Measurements from ENCODE around the gene DUS1L. TPM values are rescaled to one million over a fixed set of nuclear protein-coding genes. Genes with fewer than 3 reads are reported as not detected.
A peak's percentile ranks its signal among the peaks of the same experiment; 100 is the strongest.
"Not testable (repeated sequence)": the region's sequence is repeated elsewhere in the genome, so short reads cannot be mapped to it uniquely, and the experiment has no call there.

DUS1L gene
- total RNA-seq, 1 donor from 2014 or later, result 67.7 TPM

DNA sequence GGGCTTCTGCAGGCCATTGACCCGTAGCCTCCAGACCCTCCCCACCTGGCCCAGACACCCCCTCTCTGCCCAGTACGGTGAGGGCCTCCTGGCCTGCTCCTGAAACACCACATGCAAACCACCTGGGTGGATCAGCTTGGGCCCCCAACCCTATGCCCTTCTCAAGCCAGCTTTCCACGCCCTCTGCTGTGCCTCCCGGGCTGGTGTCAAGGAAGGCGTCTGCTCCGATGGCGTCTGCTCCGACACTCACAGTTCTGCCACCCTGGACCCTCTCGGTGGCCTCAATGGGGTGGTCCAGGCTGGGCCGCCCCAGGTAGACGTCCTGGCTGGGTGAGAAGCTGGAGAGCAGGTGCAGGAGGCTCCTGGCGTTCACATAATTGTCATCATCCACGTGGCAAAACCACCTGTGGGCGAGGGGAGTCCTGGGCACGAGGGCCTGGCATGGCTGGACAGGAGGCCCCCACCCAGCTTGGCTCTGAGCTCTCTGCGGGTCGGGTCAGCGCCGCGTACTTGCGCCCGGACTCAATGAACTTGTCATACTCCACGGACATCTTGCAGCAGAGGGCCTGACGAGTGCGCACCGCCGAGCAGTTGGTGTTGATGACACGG lies 15.3 kb downstream of the DUS1L start:
- ATAC-seq, result no peak
- DNase-seq, result peak; percentile 22
- intact Hi-C loops (cut with micrococcal nuclease), result no loop called here

DNA sequence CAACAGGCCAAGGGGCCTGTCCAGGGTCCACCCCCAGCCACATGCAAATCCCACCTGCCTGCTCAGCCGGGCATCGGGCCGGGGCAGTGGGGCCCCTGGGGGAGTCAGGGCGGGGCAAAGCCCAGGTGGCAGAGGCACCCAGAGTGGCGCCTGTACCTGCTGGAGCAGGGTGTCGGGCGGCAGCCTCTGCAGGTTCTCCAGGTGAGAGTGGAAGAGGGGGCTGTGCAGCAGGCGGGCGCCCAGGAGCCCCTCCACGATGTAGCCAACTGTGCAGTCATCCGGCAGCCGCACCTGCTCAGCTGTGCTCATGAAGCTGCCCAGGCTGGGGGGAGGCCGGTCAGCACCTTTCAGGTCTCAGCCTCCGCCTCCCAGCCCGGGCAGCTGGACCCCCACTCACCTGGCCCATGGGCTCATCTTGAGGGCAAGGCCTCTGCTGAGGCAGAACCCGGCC lies 16.1 kb downstream of the DUS1L start:
- intact Hi-C loops (cut with micrococcal nuclease), result no loop called here
- DNase-seq (peak; percentile 20), ATAC-seq (no peak)

DNA sequence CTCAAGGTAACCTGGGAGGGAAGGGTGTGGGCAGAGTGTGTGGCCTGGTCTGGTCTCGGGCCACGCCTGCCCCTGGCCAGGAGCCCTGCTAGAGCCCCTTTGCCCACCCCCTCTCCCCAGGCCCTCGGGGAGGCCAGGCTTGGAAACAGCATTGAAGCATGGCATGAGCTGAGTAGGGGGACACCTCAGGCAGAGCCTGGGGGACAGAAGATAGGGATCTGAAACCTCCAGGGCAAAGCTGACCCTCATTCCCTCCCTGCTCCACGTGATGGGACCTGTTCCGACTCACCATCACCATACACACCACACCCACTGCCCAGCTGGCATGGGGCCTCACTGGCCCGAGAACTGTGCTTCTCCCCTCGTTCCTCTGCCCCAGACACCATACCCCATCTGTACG lies 16.5 kb downstream of the DUS1L start:
- no peak for DNase-seq
- intact Hi-C loops (cut with micrococcal nuclease), result no loop called here
- ATAC-seq, result no peak

DNA sequence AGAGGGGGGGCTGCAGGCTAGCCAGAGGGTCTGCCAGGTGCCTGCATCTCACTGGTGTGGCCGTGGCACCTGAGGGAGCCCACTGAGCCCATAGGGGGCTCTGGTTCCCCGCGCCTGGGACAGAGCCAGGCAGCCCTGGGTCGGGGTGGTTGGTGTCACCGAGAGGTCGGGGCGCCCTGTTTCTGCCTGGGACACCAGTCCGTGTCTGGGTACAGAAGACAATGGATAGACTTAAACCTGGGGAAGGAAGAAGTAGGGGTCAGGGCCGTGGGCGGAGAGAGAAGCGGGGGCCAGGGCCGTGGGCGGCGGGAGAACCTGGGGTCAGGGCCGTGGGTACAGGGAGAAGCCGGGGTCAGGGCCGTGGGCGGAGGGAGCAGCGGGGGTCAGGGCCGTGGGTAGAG lies 17.0 kb downstream of the DUS1L start:
- no peak for ATAC-seq
- intact Hi-C loops (cut with micrococcal nuclease), result no loop called here

DNA sequence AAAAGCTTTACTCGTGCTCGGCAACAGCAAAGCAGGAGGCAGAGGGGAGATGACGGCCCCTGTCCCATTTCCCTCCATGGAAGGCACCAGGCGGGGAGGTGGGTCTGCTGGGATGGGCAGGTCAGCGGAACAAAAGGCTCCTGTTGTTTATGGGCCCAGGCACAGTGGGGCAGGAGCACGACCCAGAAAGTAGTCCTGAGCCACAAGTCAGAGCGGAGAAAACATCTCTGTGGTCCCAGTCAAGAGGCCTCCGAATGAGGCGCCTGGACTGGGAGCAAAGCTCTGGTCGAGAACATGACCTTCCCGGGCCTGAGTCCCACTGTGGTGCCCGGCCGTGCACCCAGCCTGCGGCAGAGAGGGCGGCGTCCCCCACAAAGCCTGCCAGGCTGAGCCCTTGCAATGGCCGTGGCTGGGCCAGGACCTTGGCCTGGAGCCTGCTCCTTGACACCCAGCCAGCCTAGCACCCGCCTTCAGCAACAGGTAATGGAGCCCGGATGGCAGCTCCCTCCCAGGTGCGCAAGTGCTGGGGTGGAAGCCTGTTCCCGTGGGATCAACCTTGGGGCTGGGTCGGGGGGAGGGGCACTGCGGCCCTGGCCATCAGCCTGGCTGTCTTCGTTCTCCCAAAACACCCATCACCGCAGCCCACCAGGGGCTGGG lies 17.6 kb downstream of the DUS1L start:
- intact Hi-C loops (cut with micrococcal nuclease), result no loop called here
- DNase-seq (no peak), ATAC-seq (no peak)

More for the DNA sequence above, 17.0 kb downstream of the DUS1L start:
- DNase-seq, result no peak

DNA sequence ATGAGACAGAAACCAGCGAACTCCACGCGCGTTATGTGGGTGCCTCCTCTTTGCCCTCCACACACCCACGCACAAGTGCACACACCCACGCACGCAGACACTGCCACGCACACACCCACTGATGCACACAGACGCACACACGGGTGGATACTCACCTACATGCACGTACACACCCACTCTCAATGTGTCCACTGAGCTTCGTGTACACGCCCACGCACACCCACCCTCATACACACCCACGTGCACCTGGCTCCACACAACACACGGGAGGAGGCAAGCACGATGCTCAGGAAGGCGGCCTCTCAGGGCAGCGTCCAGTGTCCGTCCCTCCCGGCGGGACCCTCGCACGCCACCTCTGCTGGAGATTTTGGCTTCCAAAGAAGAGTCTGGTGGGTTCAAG lies 18.2 kb downstream of the DUS1L start:
- DNase-seq, result no peak
- ATAC-seq, result no peak
- intact Hi-C loops (cut with micrococcal nuclease), result no loop called here

DNA sequence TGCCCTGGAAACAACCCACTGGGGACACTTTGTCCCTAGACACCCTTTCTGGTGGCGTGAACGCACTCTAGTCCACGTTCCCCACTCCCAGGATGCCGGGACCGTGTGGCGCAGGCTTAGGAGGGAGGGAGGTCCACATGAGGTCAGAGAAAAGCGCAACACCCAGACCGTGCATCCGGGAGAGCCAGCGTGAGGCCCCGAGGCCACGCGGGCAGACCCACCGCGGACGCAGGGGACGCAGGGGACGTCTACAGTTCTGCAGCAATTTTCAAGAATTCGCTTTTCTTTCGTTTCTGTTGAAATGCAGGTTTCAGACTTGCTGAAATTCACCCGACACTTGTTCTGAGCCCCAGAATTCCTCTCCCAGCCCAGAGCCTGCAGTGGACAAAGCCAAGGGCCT lies 18.7 kb downstream of the DUS1L start:
- DNase-seq (no peak), ATAC-seq (no peak)
- intact Hi-C loops (cut with micrococcal nuclease), result no loop called here

DNA sequence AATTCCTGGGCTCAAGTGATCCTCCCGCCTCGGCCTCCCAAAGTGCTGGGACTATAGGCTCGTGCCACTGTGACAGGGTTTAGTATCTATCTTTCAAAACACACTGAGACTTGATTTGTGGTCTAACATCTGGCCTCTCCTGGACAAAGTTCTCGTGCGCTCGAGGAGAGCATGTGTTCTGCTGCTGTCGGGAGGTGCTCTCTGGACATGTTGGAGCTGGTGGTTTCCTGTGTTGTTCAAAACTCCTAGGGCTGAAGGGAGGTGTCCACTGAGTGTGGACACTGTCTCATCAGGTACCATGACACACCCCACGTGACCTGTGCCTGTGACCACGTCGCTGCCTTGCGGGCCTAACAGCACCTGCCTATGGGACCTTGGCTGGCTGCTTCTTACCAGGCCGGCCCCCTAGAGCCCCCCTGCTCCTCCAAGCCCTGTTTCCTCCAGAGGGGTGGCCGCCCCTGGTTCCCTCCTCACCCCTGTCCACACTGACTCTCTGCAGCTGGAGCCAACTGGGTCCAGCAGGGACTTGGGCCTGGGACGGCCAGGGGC lies 19.6 kb downstream of the DUS1L start:
- no peak for DNase-seq
- intact Hi-C loops (cut with micrococcal nuclease), result no loop called here
- no peak for ATAC-seq

DNA sequence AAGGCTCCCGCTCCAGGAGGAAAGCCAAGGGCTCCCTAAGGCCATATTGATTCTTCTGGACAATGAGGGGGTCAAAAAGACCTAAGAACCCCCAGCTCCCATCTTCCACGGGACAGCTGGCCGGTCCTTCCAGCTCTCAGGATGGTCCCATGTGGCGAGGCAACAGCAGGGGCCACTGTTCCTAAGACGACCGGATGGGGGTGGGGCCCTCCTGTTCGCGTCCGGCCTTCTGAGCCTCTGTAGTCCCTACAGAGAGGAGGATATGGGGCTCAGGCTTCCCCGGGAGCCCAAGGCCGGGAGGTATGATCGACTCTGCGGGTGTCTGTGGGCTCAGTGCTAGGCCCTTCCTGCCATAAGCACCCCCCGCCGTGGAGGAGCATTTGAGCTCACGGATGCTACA lies 22.1 kb downstream of the DUS1L start:
- intact Hi-C loops (cut with micrococcal nuclease), result no loop called here
- DNase-seq (no peak), ATAC-seq (no peak)

DNA sequence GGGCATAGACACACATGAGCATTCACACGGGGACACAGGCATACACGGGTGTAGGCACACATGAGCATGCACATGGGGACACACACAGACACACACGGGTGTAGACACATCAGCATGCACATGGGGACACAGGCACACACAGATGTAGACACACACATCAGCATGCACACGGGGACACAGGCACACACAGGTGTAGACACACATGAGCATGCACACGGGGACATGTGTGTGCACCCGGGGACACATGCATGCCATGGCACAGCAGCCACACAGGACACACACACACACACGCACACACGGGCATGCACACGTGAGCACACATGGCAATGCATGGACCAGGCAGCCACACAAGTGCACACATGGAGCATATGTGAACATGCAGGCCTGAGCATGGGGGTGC lies 23.0 kb downstream of the DUS1L start:
- intact Hi-C loops (cut with micrococcal nuclease), result no loop called here
- DNase-seq, result no peak
- ATAC-seq, result no peak

DNA sequence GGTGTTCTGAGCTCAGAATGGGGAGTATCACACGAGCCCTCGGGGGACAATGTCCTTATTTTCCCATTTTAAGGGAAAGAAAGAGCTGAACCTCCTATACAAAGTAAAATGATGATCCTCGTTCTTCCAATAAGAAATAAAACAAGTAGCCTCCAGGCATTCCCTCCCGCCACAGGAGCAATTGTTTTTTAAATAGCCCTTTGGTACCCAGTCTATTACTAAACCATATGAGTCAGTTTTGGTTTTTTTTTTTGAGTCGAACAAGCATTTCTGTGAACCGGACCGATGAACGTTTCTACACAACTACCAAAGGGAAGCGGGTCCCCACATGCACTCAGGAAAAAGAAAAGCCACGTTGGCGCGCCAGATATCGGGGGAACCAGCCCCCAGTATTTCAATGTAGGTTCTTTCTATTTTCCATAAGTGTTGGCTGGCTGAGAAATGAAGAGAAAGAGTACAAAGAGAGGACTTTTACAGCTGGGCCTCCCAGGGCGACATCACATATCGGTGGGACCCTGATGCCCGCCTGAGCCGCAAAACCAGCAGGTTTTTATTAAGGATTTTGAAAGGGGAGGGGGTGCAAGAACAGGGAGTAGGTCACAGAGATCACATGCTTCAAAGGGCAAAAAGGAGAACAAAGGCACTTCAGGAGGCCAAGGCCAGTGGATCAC lies 24.3 kb downstream of the DUS1L start:
- intact Hi-C loops (cut with micrococcal nuclease), result no loop called here
- no peak for ATAC-seq
- DNase-seq, result no peak

DNA sequence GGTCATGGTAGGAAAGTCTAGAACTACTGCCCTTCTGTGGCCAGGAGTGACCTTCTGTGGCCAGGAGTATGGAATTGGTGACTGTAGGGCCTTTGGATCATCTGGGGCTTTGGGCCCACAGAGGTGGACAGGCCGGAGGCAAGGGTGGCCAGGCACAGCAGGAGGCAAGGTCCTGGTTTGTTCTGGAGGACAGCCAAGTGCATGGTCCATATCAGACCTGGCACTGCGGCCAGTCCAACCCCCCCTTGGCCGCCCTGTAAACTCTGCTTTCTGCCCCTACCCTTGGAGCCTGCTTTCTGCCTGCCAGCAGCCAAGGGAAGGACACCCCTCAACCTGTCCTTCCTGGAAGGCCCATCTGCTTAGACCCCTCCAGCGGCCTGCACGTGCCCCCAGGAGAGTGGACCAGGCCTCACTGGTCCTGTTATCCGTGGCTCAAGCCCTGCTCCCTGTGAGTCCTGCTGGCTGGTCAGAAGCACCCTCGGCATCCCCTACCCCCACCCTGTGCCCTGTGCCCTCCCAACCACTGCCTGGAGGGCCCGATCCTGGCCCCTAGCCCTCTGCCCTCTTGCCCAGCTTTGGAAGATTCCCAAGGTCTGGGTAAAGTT lies 25.8 kb downstream of the DUS1L start:
- intact Hi-C loops (cut with micrococcal nuclease), result no loop called here
- ATAC-seq, result no peak
- no peak for DNase-seq

DNA sequence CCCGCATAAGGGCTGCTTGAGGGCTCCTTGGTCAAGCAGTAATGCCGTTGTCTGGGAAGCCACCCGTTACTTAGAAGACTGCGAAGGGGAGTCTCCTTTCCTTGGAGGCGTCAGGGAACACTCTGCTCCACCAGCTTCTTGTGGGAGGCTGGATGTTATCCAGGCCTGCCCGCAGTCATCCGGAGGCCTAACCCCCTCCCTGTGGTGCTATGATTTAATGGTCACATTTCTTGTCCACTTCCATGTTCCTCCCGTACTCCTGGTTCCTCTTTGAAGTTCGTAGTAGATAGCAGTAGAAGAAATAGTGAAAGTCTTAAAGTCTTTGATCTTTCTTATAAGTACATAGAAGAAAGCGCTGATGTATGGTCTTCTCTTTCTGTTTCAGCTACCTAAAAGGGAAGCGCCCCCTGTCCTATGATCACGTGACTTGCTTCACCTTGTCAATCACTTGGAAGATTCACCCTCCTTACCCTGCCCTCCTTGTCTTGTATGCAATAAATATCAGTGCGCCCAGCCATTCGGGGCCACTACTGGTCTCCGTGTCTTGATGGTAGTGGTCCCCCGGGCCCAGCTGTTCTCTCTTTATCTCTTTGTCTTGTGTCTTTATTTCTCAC lies 26.7 kb downstream of the DUS1L start:
- intact Hi-C loops (cut with micrococcal nuclease), result not testable (repeated sequence)

DNA sequence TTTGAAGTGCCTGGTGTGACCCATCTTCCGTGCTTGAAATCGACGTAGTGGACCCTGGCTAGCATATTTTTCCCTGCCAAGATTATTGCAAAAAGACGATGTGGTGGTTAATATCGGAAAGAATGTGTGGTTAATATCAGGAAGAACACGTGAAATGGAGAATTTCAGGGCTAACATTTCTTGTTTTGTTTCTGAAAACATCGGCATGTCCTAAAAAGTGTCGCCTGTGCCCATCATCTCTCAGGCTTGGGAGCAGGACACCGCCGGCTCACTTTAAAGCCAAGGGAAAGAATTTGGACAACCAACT lies 27.8 kb downstream of the DUS1L start:
- ATAC-seq (no peak), DNase-seq (no peak)
- intact Hi-C loops (cut with micrococcal nuclease), result no loop called here

More for the DNA sequence above, 26.7 kb downstream of the DUS1L start:
- not testable (repeated sequence) for ATAC-seq, DNase-seq

DNA sequence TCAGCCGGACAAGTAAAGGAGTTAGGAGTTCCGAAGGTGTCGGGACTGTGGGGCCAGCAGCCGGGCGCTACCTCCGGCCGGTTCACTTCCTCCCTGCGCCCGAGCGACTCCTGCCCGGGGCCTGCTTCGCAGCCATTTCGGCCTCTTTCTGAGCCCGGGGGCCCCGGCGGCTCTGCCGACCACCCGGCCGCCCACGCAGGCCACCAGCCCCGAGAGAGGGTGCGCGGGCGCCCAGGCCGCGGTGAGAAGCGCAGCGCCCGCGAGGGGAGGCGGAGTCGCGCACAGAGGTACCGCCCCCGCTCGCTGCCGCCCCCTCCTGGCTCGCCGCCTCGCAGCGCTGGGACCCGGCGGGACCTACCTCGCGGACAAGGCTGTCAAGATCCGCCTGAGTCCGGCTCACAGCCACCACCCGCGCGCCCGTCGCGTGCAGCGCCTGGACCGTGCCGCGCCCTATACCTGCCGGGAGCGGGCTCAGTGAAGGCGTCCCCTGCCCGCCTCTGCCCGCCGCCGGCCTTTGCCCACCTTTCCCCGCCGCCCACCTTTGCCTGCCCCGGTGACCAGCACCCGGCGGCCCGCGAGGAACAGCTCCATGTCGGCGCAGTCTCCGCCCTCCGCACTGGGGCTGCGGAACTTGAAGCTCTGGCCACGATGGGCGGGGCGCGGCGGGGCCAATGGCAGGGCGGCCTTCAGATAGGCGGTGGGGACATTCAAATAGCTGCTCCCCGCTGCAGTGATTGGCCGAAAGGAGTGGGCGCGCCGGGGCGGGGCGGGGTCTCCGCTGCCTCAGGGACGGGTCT lies 28.3 kb downstream of the DUS1L start, which contains the start of gene DCXR:
Gene DCXR, minus strand, starts transcription at position 606 of the 797 bp plus-strand sequence. Its CDS starts 15 bp downstream, at position 591.
- DNase-seq (peak; percentile 99), ATAC-seq (peak; percentile 97)
- intact Hi-C loops (cut with micrococcal nuclease), result no loop called here

DNA sequence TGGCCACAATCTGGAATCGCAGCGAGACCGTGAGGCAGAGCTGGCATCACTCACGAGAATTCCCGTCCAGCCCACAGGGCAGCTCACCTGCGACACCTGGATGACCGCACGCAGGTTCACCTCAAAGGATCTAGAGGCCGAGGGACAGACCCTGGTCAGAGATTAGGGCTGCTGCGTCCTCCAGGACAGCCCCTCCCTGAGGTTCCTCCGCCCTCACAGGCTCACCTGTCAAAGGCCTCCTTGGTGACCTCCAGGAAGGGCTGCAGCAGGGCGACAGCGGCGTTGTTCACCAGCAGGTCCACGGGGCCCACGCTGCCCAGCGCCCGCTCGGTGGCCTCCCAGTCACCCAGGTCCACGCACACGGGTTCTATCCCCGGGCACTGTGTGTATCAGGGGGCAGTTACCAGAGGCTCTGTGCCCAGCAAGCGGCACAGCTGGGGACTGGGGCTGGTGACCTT lies 28.9 kb downstream of the DUS1L start:
- ATAC-seq (no peak), DNase-seq (no peak)
- intact Hi-C loops (cut with micrococcal nuclease), result no loop called here

DNA sequence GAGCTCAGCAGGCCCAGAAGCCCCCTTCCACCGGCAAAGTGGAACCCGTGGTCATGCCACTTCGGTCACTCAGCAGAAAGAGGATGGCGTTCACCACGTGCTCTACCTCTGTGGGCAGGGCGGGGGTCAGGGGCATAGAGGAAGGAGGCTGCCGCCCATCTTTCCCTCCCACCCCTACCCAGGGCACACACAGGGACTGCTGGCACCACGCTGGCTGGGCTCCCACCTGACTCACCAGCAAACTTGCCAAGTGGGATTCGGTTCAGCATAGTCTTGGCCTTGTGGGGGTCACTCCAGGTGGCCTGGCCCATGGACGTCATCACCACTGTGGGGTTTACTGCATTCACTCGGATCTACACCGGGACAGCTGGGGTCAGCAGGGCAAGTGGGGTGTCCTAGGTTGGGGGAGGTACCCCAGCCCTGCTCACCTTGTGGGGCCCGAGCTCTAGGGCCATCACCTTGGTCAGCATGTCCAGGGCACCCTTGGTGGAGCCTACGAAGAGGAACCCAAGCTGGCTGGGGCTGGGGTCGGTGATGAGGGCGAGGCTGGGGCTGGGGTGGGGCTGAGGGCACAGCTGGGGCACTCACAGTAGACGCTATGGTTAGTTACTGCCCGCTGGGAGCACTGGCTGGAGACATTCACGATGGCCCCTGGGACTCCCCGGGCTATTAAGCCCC lies 29.5 kb downstream of the DUS1L start:
- ATAC-seq (no peak), DNase-seq (no peak)
- intact Hi-C loops (cut with micrococcal nuclease), result no loop called here

DNA sequence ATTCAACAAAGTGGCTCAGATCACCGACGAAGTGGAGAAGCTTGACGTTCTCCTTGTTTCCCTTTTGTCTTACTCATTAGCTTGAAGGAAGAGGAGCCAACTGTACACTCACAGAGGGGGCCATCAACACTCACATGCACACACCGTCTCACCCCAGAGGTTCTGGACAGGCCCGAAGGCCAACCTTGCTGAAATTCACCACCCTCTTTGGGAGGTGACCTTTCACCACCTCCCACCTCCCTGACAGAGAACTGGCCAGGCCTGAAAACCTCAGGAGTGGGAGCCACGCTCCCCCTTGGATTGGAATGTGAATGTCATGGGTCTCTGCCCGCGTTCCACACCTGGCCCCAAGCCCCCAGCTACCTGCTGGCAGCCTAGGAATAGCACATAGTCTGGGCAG lies 30.1 kb downstream of the DUS1L start:
- DNase-seq (no peak), ATAC-seq (no peak)
- intact Hi-C loops (cut with micrococcal nuclease), result no loop called here

Data from left ventricle myocardium superior (tissue), 1 donor.